ENCODE results near the gene FKBP4.
"Not testable (repeated sequence)": the region's sequence is repeated elsewhere in the genome, so short reads cannot be mapped to it uniquely, and the experiment has no call there.

FKBP4 gene, protein sequence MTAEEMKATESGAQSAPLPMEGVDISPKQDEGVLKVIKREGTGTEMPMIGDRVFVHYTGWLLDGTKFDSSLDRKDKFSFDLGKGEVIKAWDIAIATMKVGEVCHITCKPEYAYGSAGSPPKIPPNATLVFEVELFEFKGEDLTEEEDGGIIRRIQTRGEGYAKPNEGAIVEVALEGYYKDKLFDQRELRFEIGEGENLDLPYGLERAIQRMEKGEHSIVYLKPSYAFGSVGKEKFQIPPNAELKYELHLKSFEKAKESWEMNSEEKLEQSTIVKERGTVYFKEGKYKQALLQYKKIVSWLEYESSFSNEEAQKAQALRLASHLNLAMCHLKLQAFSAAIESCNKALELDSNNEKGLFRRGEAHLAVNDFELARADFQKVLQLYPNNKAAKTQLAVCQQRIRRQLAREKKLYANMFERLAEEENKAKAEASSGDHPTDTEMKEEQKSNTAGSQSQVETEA

DNA sequence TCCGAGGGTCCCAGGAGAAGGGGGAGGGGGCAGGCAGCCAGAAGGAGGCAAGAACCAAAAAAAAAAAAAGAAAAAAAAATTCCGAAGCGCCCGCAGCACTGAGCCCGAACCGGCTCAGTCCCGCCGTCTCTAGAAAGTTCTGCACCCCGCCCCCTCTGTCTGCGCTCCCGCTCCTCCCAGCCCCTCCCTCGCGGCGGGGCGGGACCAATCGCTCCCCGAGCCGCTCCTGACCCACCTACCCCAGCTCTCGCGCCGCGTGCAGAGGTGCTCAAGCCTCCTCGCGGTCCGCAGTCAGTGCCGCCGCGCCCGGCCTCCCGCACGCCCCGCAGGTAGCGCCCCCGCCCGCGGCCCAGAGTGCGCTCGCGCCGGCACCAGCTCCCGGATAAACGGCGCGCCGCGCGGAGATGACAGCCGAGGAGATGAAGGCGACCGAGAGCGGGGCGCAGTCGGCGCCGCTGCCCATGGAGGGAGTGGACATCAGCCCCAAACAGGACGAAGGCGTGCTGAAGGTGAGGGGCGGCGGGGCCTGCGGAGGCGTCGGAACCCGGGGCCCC, at the start of gene FKBP4:
Gene FKBP4 (plus strand): TSS at position 235 of the 554 bp plus-strand sequence. CDS start 170 bp downstream, at position 405.
- DNase-seq: peak; percentile 92

DNA sequence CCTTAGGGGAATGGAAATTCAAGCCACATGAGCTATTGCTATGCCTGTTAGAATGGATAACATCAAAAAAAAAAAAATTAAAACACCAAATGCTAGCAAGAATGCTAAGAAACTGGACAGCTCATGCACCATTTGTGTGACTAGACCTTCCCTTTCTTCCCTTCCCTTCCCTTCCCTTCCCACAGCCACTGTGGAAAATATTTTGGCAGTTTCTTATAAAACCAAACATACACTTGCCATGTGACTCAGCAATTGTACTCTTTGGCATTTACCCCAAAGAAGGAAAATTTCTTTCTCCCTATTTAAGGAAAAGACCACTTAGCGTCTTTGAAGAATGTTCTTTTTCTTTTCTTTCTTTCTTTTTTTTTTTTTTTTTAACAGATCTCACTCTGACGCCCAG, 49.1 kb upstream of the FKBP4 start:
- DNase-seq: no peak

DNA sequence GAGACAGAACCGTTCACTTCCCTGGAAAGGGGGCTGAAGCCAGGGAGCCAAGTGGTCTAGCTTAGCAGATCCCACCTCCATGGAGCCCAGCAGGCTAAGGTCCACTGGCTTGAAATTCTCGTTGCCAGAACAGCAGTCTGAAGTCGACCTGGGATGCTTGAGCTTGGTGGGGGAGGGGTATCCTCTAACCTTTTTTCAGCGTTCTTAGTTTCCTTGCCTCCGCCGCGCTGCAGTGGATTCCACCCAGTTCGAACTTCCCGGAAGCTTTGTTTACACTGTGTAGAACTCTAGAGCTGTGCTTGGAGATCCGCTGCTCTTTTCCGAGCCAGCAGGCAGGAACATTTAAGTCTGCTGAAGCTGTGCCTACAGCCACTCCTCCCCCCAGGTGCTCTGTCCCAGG, 45.2 kb upstream of the FKBP4 start:
- DNase-seq: no peak

DNA sequence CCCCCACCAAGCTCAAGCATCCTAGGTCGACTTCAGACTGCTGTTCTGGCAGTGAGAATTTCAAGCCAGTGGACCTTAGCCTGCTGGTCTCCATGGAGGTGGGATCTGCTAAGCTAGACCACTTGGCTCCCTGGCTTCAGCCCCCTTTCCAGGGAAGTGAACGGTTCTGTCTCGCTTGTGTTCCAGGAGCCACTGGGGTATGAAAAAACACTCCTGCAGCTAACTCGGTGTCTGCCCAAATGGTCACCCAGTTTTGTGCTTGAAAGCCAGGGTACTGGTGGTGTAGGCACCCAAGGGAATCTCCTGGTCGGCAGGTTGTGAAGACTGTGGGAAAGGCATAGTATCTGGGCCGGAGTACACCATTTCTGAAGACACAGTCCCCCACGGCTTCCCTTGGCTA, 44.6 kb upstream of the FKBP4 start:
- DNase-seq: no peak

DNA sequence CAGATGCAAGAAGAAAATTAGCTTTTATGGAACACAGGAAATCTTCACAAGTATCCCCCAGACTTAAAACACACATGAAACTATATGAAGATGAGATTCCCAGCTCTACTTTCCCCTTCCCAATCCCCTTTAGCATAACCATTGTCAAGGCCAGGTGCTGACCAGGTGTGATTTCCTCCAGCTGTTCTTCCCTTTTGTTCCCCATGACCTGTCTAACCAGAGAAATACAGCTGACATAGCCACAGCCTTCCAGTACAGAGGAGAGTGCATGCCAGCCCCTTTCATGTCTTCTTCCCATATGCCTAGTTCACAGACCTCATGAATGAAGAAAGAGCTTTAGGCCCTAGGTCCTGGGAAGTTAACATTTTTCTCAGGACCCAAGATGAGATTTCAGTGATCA, 43.5 kb upstream of the FKBP4 start:
- no peak for DNase-seq

DNA sequence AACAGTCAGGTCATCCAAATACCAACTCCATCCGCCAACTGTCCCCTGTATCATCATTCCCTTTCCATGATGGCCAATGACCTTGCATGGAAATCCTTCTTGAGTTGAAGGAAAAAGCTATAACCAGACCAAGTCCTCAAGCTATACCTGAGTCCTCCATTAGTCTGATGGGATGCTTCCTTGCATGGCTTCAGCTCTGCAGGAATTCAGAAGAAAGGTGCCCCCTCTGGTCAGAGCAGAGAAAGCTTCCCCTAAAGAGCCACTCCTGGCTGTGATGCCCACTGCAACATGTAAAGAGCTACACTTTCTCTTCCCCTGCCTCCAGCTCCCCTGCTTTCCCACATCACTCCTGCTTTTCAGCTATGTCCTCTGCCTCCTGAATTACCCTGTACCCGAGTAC, 43.1 kb upstream of the FKBP4 start:
- no peak for DNase-seq

DNA sequence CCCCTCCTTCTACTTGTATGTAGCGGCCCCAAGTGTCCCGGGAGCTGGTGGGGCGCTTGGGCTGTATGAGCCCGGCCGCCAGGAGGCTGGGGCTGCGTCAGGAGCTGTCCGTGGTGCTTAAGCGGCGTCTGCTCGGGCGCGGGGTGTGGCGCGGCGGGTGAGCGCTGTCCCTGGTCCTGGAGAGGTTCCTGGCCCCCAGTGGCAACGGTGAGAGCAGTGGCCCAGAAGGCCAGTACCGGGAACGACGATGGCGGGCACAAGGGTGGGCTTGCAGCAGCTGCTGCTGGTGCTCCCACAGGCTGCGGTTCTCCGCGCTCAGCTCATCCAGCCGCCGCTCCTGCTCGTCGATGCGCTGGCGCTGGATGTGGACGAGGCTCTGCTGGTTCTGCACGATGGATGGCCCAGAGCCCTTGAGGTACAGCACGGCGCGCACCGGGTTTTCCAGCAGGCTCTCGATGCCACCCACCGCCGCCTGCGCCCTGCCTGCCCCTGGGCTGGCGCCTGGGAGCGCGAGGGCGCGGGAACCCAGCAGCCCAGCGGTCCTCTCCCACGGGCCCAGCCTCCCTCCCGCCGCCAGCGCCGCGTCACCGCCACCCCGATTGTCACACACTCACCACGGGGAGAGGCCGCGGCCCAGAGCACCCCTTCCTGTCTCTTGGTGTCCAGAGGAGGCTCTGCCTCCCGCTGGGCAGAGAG, 41.9 kb upstream of the FKBP4 start:
- DNase-seq: peak; percentile 67

DNA sequence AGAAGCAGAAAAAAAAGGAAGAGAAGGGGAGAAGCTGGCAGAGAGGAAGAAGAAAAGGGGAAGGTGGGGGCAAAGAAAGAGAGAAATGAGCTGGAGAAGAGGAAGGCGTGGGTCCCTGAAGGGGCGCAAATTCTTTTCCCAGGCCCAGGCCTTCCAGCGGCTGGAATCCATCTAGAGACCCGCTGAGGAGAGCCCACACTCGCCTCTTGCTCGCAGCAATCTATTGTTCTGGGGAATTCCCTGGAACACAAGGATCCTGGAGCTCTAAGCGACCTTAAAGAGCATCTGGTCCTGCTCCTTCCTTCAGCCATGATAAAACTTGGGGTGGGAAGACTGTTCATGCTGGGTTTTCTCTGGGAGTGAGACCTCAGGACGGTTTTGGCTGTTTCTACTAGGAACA, 41.2 kb upstream of the FKBP4 start:
- no peak for DNase-seq

DNA sequence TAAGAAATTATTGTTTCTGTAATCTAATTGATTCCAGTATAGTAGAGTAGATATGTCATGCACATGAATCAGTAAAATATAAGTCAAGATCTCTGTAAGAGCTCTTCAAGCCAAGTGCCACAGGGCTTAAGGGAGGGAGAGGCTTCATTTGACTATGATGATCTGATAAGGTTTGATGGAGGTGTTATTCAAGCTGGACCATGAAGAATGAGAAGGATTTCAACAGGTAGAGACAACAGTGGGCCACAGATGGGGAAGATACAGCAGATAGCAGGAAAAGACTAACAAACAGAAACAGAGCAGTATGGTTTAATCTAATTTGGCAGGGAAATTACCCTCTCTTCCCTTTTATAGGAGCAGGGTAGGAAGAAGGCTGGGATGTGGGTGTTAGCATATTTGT, 40.6 kb upstream of the FKBP4 start:
- DNase-seq: no peak

DNA sequence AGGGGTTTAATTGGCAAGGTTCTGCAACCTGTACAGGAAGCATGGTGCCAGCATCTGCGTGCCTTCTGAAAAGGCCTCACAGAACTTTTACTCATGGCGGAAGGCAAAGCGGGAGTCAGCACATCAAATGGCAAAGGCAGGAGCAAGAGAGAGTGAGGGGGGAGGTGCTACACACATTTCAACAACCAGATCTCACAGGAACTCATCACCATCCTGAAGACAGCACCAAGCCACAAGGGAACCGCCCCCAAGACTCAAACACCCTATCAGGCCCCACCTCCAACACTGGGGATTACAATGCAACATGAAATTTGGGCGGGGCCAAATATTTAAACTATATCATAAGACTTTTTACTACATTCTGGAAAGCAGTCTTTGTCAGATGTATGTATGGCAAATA, 38.0 kb upstream of the FKBP4 start:
- DNase-seq: no peak

DNA sequence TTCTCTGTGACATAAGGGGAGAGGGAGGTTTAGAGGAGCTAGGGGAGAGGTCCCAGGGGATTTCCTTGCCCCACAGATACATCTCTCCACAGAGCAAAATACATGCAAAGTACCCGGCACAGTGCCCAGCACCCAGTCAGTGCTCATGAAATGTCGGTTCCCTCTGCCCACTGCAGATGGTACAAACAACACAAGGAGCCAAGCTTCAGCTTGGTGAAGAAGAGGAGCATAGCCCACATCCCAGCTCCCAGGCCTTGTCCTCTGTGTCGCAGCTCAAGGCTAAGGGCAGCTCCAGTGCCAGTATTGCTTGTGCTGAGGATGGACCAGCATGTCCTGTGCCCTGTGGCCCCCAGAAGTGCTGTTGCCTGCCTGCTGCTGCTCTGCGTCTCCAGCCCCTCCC, 35.0 kb upstream of the FKBP4 start:
- DNase-seq: no peak

DNA sequence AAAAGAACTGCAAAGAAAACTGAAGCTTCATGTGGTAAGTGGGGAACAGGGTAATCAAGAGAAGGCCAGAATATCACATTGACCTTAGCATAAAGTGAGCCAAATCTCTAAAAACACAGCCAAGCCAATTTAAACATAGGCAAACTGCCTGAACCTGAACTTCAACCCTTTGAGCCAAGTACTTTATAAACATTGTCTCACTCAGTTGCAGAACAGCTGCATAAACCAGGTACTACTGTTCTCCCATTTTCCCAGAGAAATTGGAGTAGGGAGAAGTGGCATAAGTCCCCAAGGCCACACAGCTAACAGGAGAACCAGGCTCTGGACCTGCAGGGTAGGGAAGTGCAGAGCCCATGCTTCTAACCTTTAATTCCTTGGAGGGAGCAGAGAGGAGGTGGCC, 30.4 kb upstream of the FKBP4 start:
- DNase-seq: no peak

DNA sequence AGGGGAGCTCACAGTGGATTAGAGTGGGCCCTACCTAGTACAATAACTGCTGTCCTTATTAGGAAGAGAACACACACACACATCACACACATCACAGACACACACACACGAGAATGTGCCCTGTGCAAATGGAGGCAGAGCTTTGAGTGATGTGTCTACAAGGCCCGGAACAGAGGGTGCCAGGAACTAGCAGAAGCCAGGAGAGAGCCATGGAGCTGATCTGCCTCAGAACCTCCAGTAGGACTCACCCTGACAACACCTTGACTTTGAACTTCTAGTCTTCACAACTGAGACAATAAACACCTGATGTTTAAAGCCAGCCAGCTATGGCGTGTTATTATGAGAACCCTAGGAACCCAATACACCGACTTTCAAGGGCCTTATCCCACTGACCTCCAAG, 29.7 kb upstream of the FKBP4 start:
- DNase-seq: no peak

DNA sequence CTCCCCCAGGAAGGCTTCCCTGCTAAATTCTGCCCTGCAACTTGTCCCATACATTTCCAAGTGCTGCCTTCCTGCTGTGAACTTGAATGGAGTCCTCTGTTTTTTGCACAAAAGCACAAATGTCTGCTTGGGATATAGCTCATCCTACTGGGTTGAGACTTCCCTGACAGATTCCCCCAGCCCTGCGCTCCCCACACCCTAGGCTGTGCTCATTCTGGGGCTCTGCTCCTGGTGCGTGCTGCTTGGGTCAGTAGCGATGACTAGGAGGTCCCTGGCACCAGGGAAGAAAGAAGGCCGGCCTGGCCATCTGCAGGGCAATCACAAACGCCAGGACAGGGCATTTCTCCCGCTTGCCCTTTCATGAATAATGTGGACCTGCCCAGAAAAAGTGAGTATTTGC, 29.2 kb upstream of the FKBP4 start:
- no peak for DNase-seq

DNA sequence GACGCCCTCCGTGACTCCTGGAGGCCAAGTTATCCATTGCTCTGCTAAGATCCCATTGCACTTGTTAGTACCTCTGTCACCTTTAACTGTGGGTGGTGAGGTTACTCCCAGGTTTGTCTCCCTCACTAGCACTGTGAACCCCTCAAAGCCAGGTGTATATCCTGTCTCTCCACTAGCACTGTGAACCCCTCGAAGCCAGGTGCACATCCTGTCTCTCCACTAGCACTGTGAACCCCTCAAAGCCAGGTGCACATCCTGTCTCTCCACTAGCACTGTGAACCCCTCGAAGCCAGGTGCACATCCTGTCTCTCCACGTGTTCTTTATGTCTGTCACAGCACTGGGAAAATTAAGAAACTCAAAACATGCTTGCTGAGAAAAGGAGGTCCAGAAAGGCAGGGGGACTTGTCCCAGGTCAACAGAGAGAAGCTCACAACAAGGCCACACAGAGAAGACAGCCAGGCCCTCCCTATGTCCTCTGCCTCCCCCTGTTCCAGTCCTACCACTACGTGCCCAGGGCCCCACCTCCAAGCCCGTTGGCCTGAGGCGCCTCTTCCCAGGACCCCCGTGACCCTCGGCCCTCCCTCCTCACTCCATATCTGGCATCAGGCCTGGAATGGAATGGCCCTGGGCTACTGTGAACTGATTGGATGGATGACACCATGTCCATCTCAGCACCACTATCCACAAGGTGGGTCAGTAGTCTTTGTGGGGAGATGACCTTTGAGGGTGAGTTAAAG, 26.4 kb upstream of the FKBP4 start:
- DNase-seq: no peak

DNA sequence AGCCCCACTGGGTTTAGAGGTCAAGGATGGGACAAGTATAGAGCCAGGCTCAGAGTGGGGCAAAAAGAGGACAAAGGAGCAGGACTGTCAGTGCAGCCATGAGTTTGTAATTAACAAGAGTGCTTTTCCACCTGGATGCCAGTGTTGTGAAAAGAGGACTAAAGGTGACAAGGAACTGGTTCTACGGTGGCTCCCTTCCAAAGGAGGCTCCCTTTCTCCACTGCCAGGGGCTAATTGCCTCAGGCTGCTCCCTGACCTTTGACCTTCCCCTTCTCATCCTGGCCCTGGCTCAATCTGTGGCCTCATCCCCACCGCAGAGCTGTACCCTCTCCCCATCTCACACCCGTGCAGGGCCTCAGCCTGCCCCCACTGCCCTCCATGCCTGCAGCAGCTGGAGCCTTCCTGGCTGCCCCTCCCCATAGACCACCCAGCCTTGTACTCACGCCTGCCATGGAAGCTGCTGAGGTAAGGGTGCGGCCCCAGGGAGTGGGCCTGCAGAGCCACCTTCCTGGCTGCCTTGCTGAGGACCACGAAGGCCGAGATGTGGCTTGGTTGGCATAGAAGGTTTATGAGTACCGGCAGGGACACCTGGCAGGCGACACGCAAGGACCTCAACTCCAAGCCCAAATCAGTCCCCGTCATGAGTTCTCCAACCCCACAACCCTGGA, 24.8 kb upstream of the FKBP4 start:
- no peak for DNase-seq

DNA sequence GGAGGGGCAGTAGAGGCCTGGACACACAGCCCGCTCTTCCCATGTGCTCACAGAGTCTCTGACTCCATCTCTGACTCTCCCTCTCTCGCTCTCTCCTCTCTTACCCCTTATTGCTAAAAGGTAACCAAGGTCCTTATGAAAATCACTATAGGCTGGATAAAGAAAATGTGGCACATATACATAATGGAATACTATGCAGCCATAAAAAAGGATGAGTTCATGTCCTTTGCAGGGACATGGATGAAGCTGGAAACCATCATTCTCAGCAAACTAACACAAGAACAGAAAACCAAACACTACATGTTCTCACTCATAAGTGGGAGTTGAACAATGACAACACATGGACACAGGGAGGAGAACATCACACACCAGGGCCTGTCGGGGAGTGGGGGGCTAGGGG, 24.2 kb upstream of the FKBP4 start:
- not testable (repeated sequence) for DNase-seq

DNA sequence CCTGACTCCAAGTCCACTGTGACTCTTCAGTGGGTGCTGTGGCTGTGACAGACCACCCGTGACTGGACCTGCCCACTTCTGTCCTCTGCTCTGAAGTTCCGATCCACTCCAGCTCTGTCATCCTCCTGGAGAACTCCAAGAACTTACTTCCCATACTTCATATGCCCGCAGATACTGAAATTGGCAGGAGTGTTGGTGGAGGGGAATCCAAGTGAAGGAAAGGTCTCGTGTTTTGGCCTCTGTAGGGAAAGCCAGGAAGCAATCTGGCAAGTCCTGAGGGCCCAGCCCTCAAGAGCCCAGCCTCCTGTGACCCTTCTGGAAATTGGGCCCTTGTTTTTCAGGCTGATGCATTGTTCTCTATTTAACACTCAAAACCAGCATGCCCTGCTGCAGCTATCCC, 22.4 kb upstream of the FKBP4 start:
- no peak for DNase-seq

DNA sequence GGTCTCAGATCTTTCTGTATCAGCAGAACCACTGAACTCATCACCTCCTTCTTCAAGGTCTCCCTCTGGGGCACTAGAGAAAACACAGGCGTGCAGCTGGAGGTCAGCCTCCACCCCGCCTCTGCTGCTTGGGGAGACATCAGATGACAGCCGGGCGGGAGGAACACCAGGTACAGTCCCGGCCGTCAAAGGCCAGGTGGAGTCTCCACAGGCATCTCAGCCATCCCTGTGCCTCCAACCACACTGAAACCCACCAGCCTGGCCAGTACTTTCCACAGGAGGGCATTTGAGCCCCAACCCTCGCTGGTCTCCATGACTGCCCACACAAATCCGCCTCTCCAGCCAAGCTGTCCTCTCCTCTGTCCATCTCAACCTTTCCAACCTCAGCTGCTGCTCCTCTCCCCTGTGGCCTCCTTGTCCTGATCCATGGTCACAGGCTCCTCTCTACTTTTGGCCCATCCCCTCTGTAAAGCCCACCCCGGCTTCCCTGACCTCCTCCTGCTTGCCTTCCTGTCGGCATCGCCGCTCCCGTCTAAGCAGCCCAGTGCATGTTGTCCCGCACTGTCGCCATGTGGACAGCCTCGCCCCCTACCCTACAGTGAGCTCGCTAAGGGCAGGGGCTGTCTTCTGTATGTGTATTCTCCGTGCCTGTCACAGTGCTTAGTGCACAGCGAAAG, 21.4 kb upstream of the FKBP4 start:
- DNase-seq: no peak

DNA sequence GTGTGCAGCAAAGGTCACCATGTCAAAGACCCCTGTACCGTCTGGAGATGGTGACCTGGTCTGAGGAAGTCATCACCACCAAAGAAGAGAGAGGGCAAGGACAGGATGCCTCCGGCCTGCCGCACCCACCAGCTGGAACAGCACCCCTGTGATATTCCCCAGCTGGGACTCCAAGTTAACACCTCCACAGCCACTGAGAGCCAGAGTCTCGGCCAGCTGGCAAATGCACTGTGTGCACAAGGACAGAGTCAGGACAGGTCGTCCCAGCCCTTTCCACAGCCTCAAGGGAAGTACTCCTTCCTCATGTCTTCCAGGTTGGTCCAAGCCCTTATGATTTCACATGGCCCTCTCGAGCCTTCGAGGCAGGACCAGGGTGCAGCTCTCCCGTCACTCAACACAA, 19.3 kb upstream of the FKBP4 start:
- DNase-seq: no peak

DNA sequence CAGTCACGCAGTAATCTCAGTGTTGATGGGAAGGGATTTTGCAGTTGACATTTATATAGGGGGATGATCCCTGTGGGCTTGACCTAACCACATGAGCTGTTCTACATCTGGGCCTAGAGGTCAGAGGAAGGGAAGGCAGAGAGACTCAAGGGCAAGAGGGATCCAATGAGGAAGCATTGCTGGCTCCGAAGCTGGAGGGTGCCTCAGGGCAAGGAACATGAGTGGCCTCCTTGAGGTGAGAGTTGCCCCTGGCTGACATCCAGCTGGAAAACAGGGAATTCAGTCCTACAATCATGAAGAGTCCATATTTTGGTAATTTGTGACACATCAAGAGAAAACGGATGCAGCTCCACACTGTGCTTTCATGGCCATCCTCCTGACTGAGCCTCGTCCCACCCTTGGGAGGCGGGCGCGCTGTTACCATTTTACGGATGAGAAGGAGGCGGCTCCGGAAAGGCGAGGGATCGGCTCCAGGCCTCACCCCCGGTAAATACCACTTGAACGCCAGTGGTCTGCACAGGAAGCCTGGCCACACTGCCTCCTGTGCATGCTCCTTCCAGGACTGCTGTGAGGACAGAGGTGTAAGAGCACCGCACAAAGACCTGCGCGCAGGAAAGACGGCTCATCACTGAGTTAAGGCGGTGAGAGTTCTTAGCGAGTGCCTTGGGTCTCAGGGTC, 18.5 kb upstream of the FKBP4 start:
- no peak for DNase-seq

DNA sequence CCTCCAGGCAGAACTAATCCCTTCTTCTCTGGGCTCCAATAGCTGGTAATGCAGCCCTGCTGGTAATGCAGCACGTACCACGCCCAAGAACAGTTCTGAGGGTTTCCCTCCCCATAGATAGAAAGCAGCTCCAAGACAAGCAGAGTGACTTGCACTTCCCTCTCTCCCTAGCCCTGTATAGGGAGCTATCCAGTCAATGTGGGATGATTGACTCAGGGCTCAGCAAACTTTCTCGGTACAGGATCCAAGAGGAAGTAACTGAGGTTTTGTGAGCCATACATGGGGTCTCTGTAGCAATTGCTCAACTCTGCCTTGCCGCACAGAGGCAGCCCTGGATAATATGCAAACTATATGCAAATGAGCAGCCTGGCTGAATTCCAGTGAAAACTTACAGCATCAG, 15.5 kb upstream of the FKBP4 start:
- DNase-seq: no peak

Data from activated naive CD4-positive, alpha-beta T cell treated with Interleukin-2 at 50 U/mL for 16 hours (primary cell).